Esophagus muscularis mucosa (tissue), 4 donors: ENCODE results near the gene AUNIP.

Source experiments
- EP300 ChIP-seq: sonication (generic); formaldehyde crosslinking; IDR thresholded peaks from one replicate; pipeline ENCODE4 v1.6.1; 2017; ENCODE audit warnings: antibody characterized with exemption
- POLR2A ChIP-seq: fragments of 450-650 bp; IDR thresholded peaks from one replicate; pipeline ENCODE4 v1.6.1; 2017; ENCODE audit warnings: antibody characterized with exemption, moderate library complexity, mild to moderate bottlenecking, low read depth
- TF ChIP-seq, protein P1 (sequence below), 3 experiments: fragments of 200-600 bp in 2 of 3; fragments of 450-650 bp in 1 of 3; sonication (generic) in 2 of 3; IDR thresholded peaks; one replicate each; pipeline ENCODE4 v1.5.1; 2017 to 2019; ENCODE audit warnings: antibody characterized with exemption in 3 of 3, mild to moderate bottlenecking in 2 of 3, moderate library complexity in 1 of 3

DNA sequence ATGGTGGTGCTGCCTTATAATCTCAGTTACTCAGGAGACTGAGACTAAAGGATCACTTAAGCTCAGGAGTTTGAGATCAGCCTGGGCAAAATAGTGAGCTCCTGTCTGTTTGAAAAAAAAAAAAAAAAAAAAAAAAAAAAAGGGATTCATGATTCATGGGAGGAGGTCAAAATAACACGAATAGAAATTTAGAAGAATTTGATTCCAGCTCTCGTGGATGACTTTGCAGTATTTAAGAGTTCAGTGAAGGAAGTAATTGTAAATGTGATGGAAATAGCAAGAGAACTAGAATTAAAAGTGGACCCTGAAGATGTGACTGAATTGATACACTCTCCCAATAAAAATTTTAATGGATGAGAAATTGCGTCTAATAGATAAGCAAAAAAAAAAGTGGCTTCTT lies 15.8 kb downstream of the AUNIP start:
- TF ChIP-seq POLR2A (no peak), EP300 (no peak)
- TF ChIP-seq, protein P1, sequence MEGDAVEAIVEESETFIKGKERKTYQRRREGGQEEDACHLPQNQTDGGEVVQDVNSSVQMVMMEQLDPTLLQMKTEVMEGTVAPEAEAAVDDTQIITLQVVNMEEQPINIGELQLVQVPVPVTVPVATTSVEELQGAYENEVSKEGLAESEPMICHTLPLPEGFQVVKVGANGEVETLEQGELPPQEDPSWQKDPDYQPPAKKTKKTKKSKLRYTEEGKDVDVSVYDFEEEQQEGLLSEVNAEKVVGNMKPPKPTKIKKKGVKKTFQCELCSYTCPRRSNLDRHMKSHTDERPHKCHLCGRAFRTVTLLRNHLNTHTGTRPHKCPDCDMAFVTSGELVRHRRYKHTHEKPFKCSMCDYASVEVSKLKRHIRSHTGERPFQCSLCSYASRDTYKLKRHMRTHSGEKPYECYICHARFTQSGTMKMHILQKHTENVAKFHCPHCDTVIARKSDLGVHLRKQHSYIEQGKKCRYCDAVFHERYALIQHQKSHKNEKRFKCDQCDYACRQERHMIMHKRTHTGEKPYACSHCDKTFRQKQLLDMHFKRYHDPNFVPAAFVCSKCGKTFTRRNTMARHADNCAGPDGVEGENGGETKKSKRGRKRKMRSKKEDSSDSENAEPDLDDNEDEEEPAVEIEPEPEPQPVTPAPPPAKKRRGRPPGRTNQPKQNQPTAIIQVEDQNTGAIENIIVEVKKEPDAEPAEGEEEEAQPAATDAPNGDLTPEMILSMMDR (IDR thresholded peaks at IDR 0.05): no peak
